Glutamatergic neuron (in vitro differentiated cells): ENCODE measurements around the gene LAMA1. TPM values are rescaled to one million over a fixed set of nuclear protein-coding genes. Genes with fewer than 3 reads are reported as not detected.

Experiments used
- DNase-seq: peaks from one replicate; pipeline ENCODE4 v3.0.0; 2022
- H3K27ac Mint-ChIP-seq: one replicate; pipeline ENCODE4 v1.8.0; 2020; ENCODE audit warnings: mild to moderate bottlenecking, mixed read lengths, inconsistent platforms; ENCODE audit not compliant: unreplicated experiment
- H3K27me3 Mint-ChIP-seq: one replicate; pipeline ENCODE4 v1.8.0; 2020; ENCODE audit warnings: mild to moderate bottlenecking, moderate library complexity, mixed read lengths, inconsistent platforms; ENCODE audit not compliant: unreplicated experiment
- H3K36me3 Mint-ChIP-seq: one replicate; pipeline ENCODE4 v1.8.0; 2020; ENCODE audit warnings: mild to moderate bottlenecking, mixed read lengths, inconsistent platforms; ENCODE audit not compliant: unreplicated experiment
- H3K4me1 Mint-ChIP-seq: one replicate; pipeline ENCODE4 v1.8.0; 2020; ENCODE audit warnings: mild to moderate bottlenecking, low read depth, mixed read lengths, inconsistent platforms; ENCODE audit not compliant: unreplicated experiment
- H3K4me3 Mint-ChIP-seq: one replicate; pipeline ENCODE4 v1.8.0; 2020; ENCODE audit warnings: mild to moderate bottlenecking, mixed read lengths, inconsistent platforms; ENCODE audit not compliant: unreplicated experiment
- H3K9me3 Mint-ChIP-seq: one replicate; pipeline ENCODE4 v1.8.0; 2020; ENCODE audit warnings: mild to moderate bottlenecking, moderate library complexity, mixed read lengths, inconsistent platforms; ENCODE audit not compliant: unreplicated experiment
- CTCF ChIP-seq: fragments of 200-600 bp; sonication (generic); IDR thresholded peaks from one replicate; pipeline ENCODE4 v1.5.0; 2021; ENCODE audit not compliant: partially characterized antibody, unreplicated experiment
- total RNA-seq: library from RNA; stranded (reverse); fragmentation: NEBNext Ultra II Directional; extraction: Animal tissue kit (Norgen Biotek cat#: 25700); gene quantifications from one replicate; pipeline ENCODE4 v1.2.1, GENCODE V29; 2021; ENCODE audit not compliant: unreplicated experiment

The LAMA1 gene
- total RNA-seq, 1 donor from 2014 or later = 32.0 TPM

GRCh38 chr18:7023063-7023580 lies 94.5 kb downstream of the LAMA1 start:
- Mint-ChIP-seq H3K9me3 (peaks cover 3% of the 10 kb centered on the region), H3K36me3 (no peaks in the 10 kb centered on the region), H3K4me1 (no peaks in the 10 kb centered on the region), H3K27ac (no peak overlapping the region), H3K27me3 (no peaks in the 10 kb centered on the region), H3K4me3 (no peak overlapping the region)
- DNase-seq = no peak
- TF ChIP-seq CTCF = no peak

- Mint-ChIP-seq H3K36me3 (no peaks in the 10 kb centered on the region), H3K4me3 (no peak overlapping the region), H3K27ac (no peak overlapping the region), H3K9me3 (peaks cover 3% of the 10 kb centered on the region), H3K4me1 (no peaks in the 10 kb centered on the region), H3K27me3 (no peaks in the 10 kb centered on the region)
- TF ChIP-seq CTCF = peak; percentile 40
- DNase-seq = no peak
Measured at GRCh38 chr18:7021994-7022840, 95.4 kb downstream of the LAMA1 start.

GRCh38 chr18:7020995-7021777 lies 96.4 kb downstream of the LAMA1 start:
- DNase-seq = no peak
- Mint-ChIP-seq H3K4me3 (no peak overlapping the region), H3K27ac (no peak overlapping the region), H3K27me3 (no peaks in the 10 kb centered on the region), H3K4me1 (no peaks in the 10 kb centered on the region), H3K9me3 (peaks cover 3% of the 10 kb centered on the region), H3K36me3 (no peaks in the 10 kb centered on the region)
- no peak for TF ChIP-seq CTCF

GRCh38 chr18:7017013-7017412 lies 100.6 kb downstream of the LAMA1 start:
- no peaks in the 10 kb centered on the region for H3K9me3 Mint-ChIP-seq

More at GRCh38 chr18:7017013-7017412, 100.6 kb downstream of the LAMA1 start:
- no peaks in the 10 kb centered on the region for H3K27me3 Mint-ChIP-seq
- no peaks in the 10 kb centered on the region for H3K36me3 Mint-ChIP-seq
- DNase-seq = no peak
- H3K4me1 Mint-ChIP-seq = no peaks in the 10 kb centered on the region
- TF ChIP-seq CTCF = no peak
- no peak overlapping the region for H3K4me3 Mint-ChIP-seq
- no peak overlapping the region for H3K27ac Mint-ChIP-seq
